ENCODE results near the gene ARFGAP2.

Gene ARFGAP2

DNA sequence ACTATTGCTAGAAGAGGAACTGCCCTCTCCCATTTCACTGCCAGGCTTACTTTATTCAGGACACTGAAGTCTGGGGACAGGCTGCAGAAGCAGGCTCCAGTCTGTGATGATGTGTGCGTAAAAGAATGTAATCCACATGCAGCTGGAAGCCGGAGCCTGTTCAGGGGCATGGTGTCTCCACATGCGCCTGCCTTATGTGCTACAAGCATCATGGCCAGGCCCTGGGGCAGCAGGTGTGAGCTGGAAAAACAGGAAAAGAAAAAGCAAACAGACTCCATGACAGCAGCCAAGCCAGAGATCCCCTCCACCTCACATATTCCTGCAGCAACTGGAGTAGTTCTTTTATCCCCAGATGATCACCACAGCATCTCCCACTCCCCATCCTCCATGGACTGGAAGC lies 33.4 kb downstream of the ARFGAP2 start:
- TF ChIP-seq, protein P1, sequence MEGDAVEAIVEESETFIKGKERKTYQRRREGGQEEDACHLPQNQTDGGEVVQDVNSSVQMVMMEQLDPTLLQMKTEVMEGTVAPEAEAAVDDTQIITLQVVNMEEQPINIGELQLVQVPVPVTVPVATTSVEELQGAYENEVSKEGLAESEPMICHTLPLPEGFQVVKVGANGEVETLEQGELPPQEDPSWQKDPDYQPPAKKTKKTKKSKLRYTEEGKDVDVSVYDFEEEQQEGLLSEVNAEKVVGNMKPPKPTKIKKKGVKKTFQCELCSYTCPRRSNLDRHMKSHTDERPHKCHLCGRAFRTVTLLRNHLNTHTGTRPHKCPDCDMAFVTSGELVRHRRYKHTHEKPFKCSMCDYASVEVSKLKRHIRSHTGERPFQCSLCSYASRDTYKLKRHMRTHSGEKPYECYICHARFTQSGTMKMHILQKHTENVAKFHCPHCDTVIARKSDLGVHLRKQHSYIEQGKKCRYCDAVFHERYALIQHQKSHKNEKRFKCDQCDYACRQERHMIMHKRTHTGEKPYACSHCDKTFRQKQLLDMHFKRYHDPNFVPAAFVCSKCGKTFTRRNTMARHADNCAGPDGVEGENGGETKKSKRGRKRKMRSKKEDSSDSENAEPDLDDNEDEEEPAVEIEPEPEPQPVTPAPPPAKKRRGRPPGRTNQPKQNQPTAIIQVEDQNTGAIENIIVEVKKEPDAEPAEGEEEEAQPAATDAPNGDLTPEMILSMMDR (conservative IDR thresholded peaks at IDR 0.05): no peak
- no peak for TF ChIP-seq ZFX (IDR thresholded peaks at IDR 0.05)
- no peak overlapping the region for H3K27ac ChIP-seq

DNA sequence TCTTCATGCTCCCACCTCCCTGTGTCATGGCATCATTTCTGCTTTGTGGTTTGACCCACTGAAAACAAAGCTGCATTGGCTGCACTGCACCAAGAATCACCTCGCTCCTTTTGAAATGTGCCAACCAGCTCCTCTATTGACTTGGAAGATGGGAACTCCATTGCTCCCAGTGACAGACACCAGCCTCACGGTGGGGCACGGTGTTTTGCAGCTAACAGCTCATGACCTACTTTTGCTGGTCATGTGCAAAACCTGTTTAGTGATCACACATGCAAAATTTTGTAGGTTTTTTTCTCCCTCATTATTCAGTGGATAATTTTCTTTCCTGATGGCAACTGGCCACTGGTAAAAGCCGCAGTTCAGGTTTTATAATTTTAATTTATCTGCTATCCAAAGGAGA lies 36.8 kb downstream of the ARFGAP2 start:
- peak overlapping the region; percentile 17; the same call in 1 of the 2 replicates for H3K27ac ChIP-seq
- no peak for TF ChIP-seq ZFX (IDR thresholded peaks at IDR 0.05)

DNA sequence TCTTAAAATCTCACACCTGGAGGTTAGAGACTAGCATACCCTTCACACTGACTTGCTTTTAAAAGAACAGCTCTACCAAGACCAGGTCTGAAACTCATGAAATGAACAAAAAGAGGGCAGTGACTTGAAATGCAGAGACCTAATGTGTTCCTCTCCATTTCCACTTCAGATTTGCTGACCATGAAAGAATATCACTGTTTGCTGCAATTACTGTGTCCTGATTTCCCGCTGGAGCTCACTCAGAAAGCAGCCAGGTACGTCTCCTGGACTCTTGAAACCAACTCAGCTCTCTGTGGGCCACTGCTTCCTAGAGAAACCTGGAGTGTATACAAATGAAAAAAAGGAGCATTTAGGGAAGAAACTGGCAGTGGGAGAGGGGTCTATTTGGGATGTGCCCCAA lies 39.2 kb downstream of the ARFGAP2 start:
- no peak for TF ChIP-seq ZFX (IDR thresholded peaks at IDR 0.05)
- TF ChIP-seq, protein P1 (conservative IDR thresholded peaks at IDR 0.05): no peak
- H3K27ac ChIP-seq: no peak overlapping the region

DNA sequence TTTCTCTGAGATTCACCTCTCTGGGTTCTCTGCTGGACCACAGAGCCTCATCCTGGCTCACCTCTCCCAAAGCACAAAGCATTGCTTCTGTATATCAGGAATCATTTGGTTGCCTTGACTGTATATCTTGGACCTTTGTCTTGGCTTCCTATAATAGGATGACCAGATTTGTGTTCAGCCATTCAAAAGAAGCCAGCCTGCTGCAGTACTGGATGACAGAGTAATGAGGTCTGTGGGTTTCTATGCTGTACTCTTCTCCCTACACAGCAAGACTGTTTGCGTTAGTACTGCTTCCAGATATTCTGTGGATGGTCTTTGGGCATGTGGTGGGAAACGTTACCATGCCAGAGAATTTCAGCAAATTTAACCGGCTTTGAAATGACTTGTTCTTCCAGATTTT lies 39.8 kb downstream of the ARFGAP2 start:
- H3K27ac ChIP-seq: no peak overlapping the region
- TF ChIP-seq ZFX (IDR thresholded peaks at IDR 0.05): no peak
- TF ChIP-seq, protein P1 (conservative IDR thresholded peaks at IDR 0.05): no peak

DNA sequence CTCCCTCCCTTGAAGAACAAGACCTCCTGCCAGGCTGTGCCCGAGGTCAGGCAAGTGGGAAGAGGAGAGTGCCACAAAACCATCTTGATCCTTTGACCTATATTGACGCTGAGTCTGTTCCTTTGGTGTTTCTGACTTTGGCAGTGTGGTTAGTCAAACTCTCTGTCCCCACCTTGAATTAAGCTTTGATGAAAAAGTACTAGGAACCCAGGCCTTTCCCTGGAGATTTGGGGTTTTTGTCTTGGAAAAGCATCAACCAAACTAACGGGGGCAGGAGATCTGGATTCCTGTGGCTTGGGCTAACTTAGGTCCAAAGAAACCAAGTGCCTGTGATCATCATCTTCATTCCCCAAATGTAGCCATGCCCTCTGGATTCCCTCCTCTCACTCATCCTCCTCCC lies 40.4 kb downstream of the ARFGAP2 start:
- H3K27ac ChIP-seq: no peak overlapping the region
- no peak for TF ChIP-seq ZFX (IDR thresholded peaks at IDR 0.05)
- TF ChIP-seq, protein P1 (conservative IDR thresholded peaks at IDR 0.05): no peak

DNA sequence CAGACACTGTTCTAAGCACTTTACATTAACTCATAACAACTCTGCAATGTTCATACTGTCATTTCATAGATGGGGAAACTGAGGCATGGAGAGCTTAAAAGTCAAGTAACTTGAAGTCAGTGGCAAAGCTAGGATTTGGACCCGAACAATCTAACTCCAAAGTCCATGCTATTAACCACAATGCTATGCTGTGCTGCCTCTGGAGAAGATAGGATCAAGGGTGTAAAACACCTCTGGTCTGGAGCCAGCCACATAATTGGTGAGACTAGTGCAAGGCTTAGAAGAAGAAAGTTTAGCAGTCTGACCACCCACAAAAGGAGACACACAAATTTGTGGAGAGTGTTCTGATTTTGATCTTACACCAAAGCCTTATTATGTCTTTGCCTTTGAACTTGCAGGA lies 43.7 kb downstream of the ARFGAP2 start:
- TF ChIP-seq, protein P1 (conservative IDR thresholded peaks at IDR 0.05): no peak
- TF ChIP-seq ZFX (IDR thresholded peaks at IDR 0.05): no peak
- no peak overlapping the region for H3K27ac ChIP-seq

DNA sequence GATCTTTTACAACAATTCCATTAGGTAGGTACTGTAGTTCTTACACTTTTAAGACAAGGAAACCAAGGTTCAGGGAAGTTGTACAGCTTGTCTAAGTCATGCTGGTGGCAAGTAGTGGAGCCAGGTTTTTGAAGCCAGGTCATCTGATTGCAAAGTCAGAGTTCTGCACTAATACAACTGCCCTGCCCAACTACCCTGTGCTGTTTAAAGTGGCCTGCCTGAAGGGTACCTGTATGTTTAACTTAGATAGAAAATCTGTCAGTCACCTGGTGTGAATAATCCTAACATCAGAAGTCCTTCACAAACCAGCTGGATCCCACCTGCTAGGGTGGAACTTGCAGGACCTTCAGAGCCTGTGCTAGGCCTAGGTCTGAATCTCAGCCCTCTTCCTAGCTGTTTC lies 44.2 kb downstream of the ARFGAP2 start:
- TF ChIP-seq ZFX (IDR thresholded peaks at IDR 0.05): no peak
- TF ChIP-seq, protein P1 (conservative IDR thresholded peaks at IDR 0.05): no peak
- H3K27ac ChIP-seq: no peak overlapping the region

DNA sequence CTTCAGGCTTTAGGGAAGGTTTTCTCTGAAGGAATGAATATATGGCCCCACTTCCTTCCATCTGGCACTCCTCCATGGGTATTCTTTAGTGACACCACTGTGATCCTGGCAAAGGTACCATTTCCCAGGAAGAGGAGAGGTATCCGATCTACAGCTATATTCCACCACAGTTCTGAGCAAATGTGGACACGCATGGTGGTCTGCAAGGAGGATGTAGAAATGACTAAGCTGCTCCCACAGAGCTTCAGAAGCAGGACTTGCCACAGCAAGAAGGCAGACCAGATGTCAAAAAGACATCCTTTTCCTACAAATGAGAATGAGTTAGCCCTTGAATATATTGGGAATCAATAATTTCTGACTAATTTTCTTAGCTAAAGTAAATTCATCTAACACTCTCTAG lies 45.5 kb downstream of the ARFGAP2 start:
- TF ChIP-seq, protein P1 (conservative IDR thresholded peaks at IDR 0.05): no peak
- TF ChIP-seq ZFX (IDR thresholded peaks at IDR 0.05): no peak
- H3K27ac ChIP-seq: no peak overlapping the region

Measured in C4-2B (cell line).